Suprapubic skin (tissue), 4 donors: ENCODE data around the gene OR4D2. TPM values are rescaled to one million over a fixed set of nuclear protein-coding genes. Genes with fewer than 3 reads are reported as not detected.
"Not testable (repeated sequence)": the region's sequence is repeated elsewhere in the genome, so short reads cannot be mapped to it uniquely, and the experiment has no call there.

ENCODE experiments used
- DNase-seq, 2 donors: peaks; one replicate each; pipeline ENCODE4 v3.0.0-alpha.2; 2019; ENCODE audit warnings: low spot score in 2 of 2
- H3K27ac ChIP-seq: fragments of 200-600 bp; sonication (generic); one replicate; pipeline ENCODE4 v1.5.1; 2019
- H3K27me3 ChIP-seq: fragments of 200-600 bp; sonication (generic); one replicate; pipeline ENCODE4 v1.5.1; 2019
- H3K36me3 ChIP-seq: fragments of 200-600 bp; sonication (generic); one replicate; pipeline ENCODE4 v1.5.1; 2019
- H3K4me1 ChIP-seq: fragments of 200-600 bp; sonication (generic); one replicate; pipeline ENCODE4 v1.5.1; 2019
- H3K4me3 ChIP-seq: fragments of 200-600 bp; sonication (generic); one replicate; pipeline ENCODE4 v1.5.1; 2019; ENCODE audit warnings: mild to moderate bottlenecking
- H3K9me3 ChIP-seq: fragments of 200-600 bp; sonication (generic); one replicate; pipeline ENCODE4 v1.5.1; 2019
- CTCF ChIP-seq, 2 donors: fragments of 200-600 bp in 1 of 2; fragments of 450-650 bp in 1 of 2; sonication (generic) in 1 of 2; IDR thresholded peaks; one replicate each; pipeline ENCODE4 v1.5.1; 2016 to 2019; ENCODE audit warnings: antibody characterized with exemption in 2 of 2, mild to moderate bottlenecking in 1 of 2, moderate library complexity in 1 of 2
- EP300 ChIP-seq: sonication (generic); formaldehyde crosslinking; IDR thresholded peaks from one replicate; pipeline ENCODE4 v1.6.1; 2017; ENCODE audit warnings: antibody characterized with exemption
- POLR2A ChIP-seq, 2 donors: fragments of 450-650 bp; IDR thresholded peaks; one replicate each; pipeline ENCODE4 v1.6.1; 2017; ENCODE audit warnings: antibody characterized with exemption in 2 of 2, mild to moderate bottlenecking in 2 of 2, moderate library complexity in 2 of 2
- POLR2AphosphoS5 ChIP-seq, 3 donors: sonication (generic); formaldehyde crosslinking; IDR thresholded peaks; one replicate each; pipeline ENCODE4 v1.6.1; 2017; ENCODE audit warnings: antibody characterized with exemption in 3 of 3
- WGBS: methylation state at CpG from one replicate; pipeline ENCODE4 v1.1.5; 2018; 5-methylcytosine and 5-hydroxymethylcytosine counted together
- total RNA-seq, 4 donors: library from RNA; depleted of rRNA; stranded (reverse); fragments of >200 nt; gene quantifications; one replicate each; pipeline ENCODE4 v1.1.0, GENCODE V29; 2016

OR4D2 gene
- total RNA-seq, 4 donors from 2014 or later: not detected

- no peak for TF ChIP-seq EP300
- TF ChIP-seq POLR2A (IDR thresholded peaks at IDR 0.05): no peak
- no peak for TF ChIP-seq POLR2AphosphoS5 (IDR thresholded peaks at IDR 0.05)
- no peak for TF ChIP-seq CTCF (IDR thresholded peaks at IDR 0.05)
- Histone ChIP-seq H3K9me3 (no peaks in the 10 kb centered on the region), H3K4me1 (no peaks in the 10 kb centered on the region), H3K36me3 (no peaks in the 10 kb centered on the region), H3K4me3 (no peak overlapping the region), H3K27ac (no peak overlapping the region), H3K27me3 (peaks cover 29% of the 10 kb centered on the region)
- DNase-seq: no peak
- 55% methylated on average over 1 of the region's 1 CpG for WGBS
These were observed 38.9 kb upstream of the OR4D2 start for GRCh38 chr17:58127846-58128245.

- WGBS: 90% methylated on average over 5 of the region's 5 CpGs
- H3K9me3 ChIP-seq, H3K27ac ChIP-seq, H3K36me3 ChIP-seq, DNase-seq, H3K4me3 ChIP-seq, H3K4me1 ChIP-seq: not testable (repeated sequence)
- peaks cover 33% of the 10 kb centered on the region for H3K27me3 ChIP-seq
These were observed 34.1 kb upstream of the OR4D2 start for GRCh38 chr17:58132697-58133096.

GRCh38 chr17:58136669-58137279 is 30.0 kb upstream of the OR4D2 start:
- Histone ChIP-seq H3K9me3 (no peaks in the 10 kb centered on the region), H3K27me3 (peaks cover 26% of the 10 kb centered on the region), H3K27ac (no peak overlapping the region), H3K36me3 (no peaks in the 10 kb centered on the region), H3K4me3 (no peak overlapping the region), H3K4me1 (no peaks in the 10 kb centered on the region)
- no peak for TF ChIP-seq CTCF (IDR thresholded peaks at IDR 0.05)
- no peak for TF ChIP-seq EP300
- no peak for DNase-seq
- 38% methylated on average over 8 of the region's 8 CpGs for WGBS

- 85% methylated on average over 5 of the region's 5 CpGs for WGBS
- Histone ChIP-seq H3K4me1 (no peaks in the 10 kb centered on the region), H3K27me3 (peaks cover 18% of the 10 kb centered on the region), H3K9me3 (peaks cover 21% of the 10 kb centered on the region), H3K4me3 (no peak overlapping the region), H3K27ac (no peak overlapping the region), H3K36me3 (no peaks in the 10 kb centered on the region)
- no peak for TF ChIP-seq POLR2A (IDR thresholded peaks at IDR 0.05)
- TF ChIP-seq POLR2AphosphoS5 (IDR thresholded peaks at IDR 0.05): no peak
- TF ChIP-seq EP300: no peak
- TF ChIP-seq CTCF (IDR thresholded peaks at IDR 0.05): no peak
- no peak for DNase-seq
These were observed 25.3 kb upstream of the OR4D2 start for GRCh38 chr17:58141505-58141904.

- H3K27me3 ChIP-seq: peaks cover 11% of the 10 kb centered on the region
- not testable (repeated sequence) for H3K36me3 ChIP-seq, H3K4me3 ChIP-seq, H3K4me1 ChIP-seq, DNase-seq, H3K27ac ChIP-seq
- 87% methylated on average over 4 of the region's 4 CpGs for WGBS
- peaks cover 21% of the 10 kb centered on the region for H3K9me3 ChIP-seq
These were observed 23.4 kb upstream of the OR4D2 start for GRCh38 chr17:58143335-58143734.

- whole genome bisulfite sequencing: 84% methylated on average over 1 of the region's 1 CpG
- no peaks in the 10 kb centered on the region for H3K36me3 ChIP-seq
These were observed 22.0 kb upstream of the OR4D2 start for GRCh38 chr17:58144801-58145200.

More at GRCh38 chr17:58144801-58145200, 22.0 kb upstream of the OR4D2 start:
- Histone ChIP-seq H3K9me3 (peaks cover 21% of the 10 kb centered on the region), H3K27ac (no peak overlapping the region), H3K27me3 (peaks cover 18% of the 10 kb centered on the region), H3K4me3 (no peak overlapping the region), H3K4me1 (no peaks in the 10 kb centered on the region)
- TF ChIP-seq POLR2AphosphoS5 (IDR thresholded peaks at IDR 0.05): no peak
- TF ChIP-seq POLR2A (IDR thresholded peaks at IDR 0.05): no peak
- no peak for TF ChIP-seq EP300
- TF ChIP-seq CTCF (IDR thresholded peaks at IDR 0.05): no peak
- DNase-seq: no peak
